ENCODE results near the gene COL1A1.

COL1A1 gene

DNA sequence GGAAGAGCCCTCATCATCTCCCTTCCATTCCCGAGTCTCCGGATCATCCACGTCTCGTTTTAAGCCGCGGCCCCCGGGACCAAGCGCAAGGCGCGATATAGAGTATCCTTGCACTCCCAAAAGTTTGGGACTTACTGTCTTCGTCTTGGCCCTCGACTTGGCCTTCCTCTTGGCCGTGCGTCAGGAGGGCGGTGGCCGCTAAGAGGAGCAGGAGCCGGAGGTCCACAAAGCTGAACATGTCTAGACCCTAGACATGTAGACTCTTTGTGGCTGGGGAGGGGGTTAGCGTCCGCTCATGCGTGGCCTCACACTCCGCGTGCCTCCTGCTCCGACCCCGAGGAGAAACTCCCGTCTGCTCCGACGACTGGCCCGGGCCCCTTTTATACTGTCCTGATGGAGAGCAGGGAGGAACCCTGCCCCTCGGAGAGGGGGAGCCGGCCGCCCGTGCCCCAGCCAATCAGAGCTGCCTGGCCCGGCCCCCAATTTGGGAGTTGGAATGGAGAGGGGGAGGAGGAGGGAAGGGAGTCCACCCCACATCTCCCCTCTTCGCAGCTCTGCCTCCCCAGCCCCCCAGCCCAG, at the start of gene COL1A1:
COL1A1 (minus strand) TSS at position 356 of the 579 bp plus-strand sequence; CDS start at position 238, 118 bp downstream.
- no peak for DNase-seq

DNA sequence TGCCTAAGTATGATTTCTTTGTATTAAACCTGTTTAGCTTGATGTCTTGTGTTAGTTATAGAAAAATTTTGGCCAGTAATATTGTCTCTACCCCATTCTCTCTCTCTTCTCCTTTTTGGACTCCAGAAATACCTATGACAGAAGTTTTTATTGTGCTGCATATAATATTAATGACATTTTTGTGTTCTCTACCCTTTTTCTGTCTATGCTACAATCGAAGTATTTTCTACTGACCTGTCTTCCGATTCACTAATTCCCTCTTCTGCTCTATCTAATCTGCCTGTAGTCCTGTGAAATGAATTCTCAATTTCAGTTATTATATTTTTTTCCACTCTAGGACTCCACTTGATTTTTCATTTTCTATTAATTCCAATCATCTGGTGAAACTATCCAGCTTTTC, 46.8 kb upstream of the COL1A1 start:
- no peak for DNase-seq

- no peak for DNase-seq
Observed at GRCh38 chr17:50244771-50245170, 43.3 kb upstream of the COL1A1 start.

DNA sequence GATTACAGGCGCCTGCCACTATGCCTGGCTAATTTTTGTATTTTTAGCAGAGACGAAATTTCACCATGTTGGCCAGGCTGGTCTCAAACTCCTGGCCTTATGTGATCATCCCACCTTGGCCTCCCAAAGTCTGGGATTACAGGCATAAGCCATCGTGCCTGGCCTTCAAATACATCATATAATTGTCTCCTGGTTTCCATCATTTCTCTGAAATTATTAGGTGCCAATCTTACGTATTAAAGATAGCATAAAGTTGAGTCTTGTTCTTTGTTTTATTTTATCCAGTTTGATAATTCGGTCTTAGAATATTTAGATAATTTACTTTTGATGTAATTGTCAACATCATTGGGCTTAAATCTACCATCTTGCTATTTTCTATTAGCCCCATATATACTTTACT, 40.0 kb upstream of the COL1A1 start:
- no peak for DNase-seq

GRCh38 chr17:50240851-50241250, 39.4 kb upstream of the COL1A1 start:
- no peak for DNase-seq

DNA sequence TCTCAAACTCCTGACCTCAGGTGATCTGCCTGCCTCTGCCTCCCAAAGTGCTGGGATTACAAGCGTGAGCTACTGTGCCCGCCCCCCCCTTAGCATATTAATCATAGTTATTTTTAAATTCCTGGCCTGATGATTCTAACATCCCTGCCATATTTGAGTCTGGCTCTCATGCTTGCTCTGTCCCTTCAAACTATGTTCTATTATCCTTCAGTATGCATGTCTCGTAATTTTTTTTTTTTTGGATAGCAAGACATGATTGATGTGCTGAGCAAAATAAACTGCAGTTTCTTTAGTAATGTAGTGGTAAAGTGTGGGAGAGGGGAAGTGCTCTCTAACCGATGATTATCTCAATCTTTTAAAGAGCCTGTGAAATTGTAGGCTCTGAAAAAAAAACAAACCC, 38.5 kb upstream of the COL1A1 start:
- DNase-seq: no peak

GRCh38 chr17:50238601-50239280, 37.3 kb upstream of the COL1A1 start:
- peak; percentile 17 to 28 (median 27) for DNase-seq

- no peak for DNase-seq
Observed at GRCh38 chr17:50237901-50238300, 36.5 kb upstream of the COL1A1 start.

- no peak for DNase-seq
Observed at GRCh38 chr17:50234581-50234980, 33.1 kb upstream of the COL1A1 start.

GRCh38 chr17:50225701-50226240, 24.3 kb upstream of the COL1A1 start:
- DNase-seq: peak; percentile 55 to 86 (median 76)

DNA sequence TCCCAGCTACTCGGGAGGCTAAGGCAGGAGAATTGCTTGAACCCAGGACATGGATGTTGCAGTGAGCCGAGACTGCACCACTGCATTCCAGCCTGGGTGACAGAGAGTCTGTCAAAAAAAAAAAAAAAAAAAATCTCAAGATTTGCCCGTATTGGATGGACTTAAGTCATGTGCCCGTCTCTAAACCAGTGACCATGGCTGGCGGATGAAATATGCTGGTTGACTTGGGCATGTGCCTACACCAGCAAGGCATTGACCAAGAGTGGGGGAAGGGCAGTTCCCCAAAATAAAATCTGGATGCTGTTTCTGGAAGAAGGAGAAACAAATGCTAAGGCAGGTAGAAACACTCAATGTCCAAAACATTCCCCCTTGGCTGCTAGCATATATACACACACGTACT, 21.5 kb upstream of the COL1A1 start:
- DNase-seq: no peak

- DNase-seq: peak; percentile 94 to 96 (median 94)
Observed at GRCh38 chr17:50221864-50222545, 20.6 kb upstream of the COL1A1 start.

DNA sequence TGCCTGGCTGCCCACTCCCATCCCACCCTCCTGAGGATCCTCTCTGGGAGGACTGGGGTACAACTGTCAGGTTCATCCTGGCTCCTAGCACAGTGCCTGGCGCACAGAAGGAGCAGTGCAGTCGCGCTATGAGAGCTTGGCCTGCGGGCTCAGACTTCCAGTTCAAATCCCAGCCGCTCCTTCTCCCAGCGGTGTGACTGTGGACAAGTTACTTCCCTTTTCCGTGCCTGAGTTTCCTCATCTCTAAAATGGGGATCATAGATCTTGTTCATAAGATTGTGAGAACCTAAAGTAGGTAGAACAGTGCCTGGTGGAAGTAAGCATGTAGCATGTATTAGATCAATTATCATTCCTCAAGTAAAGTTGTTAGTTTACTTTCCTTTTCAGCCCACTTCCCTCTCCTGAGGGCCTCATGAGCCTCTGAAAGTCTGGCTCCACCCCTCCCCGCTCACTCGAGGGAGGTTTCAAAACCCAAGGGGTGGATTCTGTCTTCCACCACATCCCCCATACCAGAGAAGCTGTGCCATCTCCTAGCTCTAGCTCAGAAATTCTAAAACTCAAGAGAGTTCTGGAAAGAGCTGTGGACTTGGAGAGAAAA, 19.9 kb upstream of the COL1A1 start:
- peak; percentile 74 to 81 (median 79) for DNase-seq

DNA sequence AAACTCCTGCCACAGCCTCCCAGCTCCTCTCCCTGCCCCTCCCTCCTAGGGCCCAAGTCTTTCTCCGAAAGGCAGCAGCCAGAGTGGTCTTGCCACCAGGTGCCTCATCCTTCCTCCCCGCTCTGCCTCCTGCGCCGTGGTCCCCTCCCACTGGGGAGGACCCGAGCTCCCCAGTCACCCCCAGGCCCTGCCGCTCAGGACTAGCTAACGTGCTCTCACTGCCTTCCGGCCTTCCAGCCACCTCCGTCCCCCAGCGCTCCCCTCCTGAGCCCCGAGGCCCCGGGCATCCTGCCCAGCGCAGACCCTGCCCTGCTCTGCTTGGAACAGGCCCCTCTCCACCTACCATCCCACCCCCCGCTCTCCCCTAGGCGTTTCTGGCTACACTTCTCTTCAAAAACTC, 19.4 kb upstream of the COL1A1 start:
- DNase-seq: no peak

DNA sequence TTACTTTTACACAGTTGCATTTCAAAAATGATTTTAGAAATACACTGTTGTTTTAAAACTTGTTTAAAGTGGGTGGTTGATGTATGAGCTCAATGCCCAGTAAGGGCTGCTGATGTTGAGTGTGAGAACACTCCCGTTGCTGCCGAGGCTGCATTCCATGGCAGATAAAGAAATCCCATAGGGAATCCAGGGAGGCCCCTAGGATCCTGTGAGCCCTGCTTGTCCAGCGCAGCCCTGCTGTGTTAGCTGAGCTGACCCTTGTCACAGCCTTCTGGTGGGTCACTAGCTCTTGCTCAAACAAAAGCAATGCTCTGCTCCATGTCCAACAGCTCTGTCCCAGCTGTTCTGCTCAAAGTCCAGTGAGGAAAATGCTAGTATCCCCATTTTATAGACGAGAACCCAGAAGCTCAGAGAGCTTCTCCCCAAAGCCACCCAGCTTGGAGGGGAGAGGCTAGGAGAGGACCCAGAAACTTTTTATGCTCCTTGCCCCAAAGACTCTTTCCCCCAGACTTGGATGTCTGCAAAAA, 18.6 kb upstream of the COL1A1 start:
- DNase-seq: no peak

- DNase-seq: no peak
Observed at GRCh38 chr17:50219342-50219741, 17.9 kb upstream of the COL1A1 start.

DNA sequence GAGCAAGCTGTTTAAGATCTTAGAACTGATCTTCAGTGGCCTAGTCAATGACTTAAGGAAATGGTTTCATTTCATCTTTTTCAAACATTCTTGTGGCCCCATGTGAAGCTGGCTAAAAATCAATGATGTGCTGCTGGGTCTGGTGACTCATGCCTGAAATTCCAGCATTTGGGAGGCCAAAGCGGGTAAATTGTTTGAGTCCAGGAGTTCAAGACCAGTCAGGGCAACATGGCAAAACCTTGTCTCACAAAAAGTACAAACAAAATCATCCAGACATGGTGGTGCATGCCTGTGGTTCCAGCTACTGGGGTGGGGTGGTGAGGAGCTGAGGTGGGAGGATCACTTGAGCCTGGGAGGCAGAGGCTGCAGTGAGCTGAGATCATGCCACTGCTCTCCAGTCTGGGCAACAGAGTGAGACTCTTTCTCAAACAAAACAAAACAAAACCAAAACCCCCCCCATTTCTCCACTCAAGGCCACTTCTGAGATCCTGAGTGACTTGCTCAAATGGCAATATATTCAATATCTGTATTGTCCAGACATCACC, 17.4 kb upstream of the COL1A1 start:
- DNase-seq: peak; percentile 54 to 60 (median 54)

DNA sequence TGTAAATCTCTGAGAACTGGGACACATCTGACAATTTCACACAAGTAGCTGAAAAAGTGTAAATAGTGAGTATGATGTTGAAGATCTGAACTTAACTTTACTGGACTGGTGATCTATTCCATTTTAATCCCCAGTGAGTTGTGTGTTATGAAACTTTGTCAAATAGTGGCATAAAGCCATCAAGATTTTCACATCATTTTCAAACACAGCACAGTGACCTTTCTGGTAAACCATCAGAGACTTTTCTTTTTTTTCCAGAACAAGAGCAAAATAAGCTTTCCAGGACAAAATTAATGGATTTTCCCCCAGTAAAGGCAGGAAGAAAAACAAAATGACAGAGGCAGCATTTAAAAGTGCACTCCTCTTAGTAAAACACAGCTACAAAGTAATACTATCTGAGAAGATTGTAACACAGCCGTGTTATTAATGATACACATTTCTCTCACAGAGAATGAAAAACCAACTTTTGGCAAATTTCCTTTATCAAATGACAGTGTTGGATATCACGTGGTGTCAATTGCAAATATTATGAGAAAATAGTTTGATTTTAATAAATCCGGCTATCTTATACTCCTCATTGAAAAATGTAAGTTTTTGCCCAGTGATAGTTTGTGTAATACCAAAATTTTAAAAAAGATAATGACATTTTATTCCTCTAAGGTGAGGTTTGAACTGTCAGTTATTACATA, 16.8 kb upstream of the COL1A1 start:
- no peak for DNase-seq

- DNase-seq: no peak
Observed at GRCh38 chr17:50217591-50217990, 16.2 kb upstream of the COL1A1 start.

- DNase-seq: no peak
Observed at GRCh38 chr17:50214976-50215760, 13.7 kb upstream of the COL1A1 start.

All from suppressor macrophage treated with lipopolysaccharide for 1 hour (primary cell).